Activated B cell treated with CpG ODN at 0.5 μM for 24 hours (primary cell): ENCODE measurements around the gene EXO5. TPM values are rescaled to one million over a fixed set of nuclear protein-coding genes. Genes with fewer than 3 reads are reported as not detected.
"Not testable (repeated sequence)": the region's sequence is repeated elsewhere in the genome, so short reads cannot be mapped to it uniquely, and the experiment has no call there.

Experiments
- ATAC-seq: fragments of 200-7000 bp; cut with Tn5 transposase; one replicate; pipeline ENCODE4 v1.10.0; 2021; ENCODE audit warnings: low read depth, mild to moderate bottlenecking, moderate library complexity
- CTCF ChIA-PET: fragments of 350-600 bp; sonication (Branson Sonifier 250); formaldehyde crosslinking; loops from one replicate; lab custom pipeline; 2021; ENCODE audit warnings: antibody characterized with exemption; lab: Charles Lee
- POLR2A ChIA-PET: fragments of 350-600 bp; sonication (Branson Sonifier 250); formaldehyde crosslinking; loops from one replicate; lab custom pipeline; 2021; ENCODE audit warnings: antibody characterized with exemption; lab: Charles Lee
- DNase-seq: peaks from one replicate; pipeline ENCODE4 v3.0.0; 2022
- H3K27ac Mint-ChIP-seq: one replicate; pipeline ENCODE4 v1.8.0; 2020; ENCODE audit warnings: mixed read lengths
- H3K27me3 Mint-ChIP-seq: one replicate; pipeline ENCODE4 v1.8.0; 2021; ENCODE audit warnings: mixed read lengths
- H3K36me3 Mint-ChIP-seq: one replicate; pipeline ENCODE4 v1.8.0; 2021; ENCODE audit warnings: low read depth, mixed read lengths
- H3K4me1 Mint-ChIP-seq: one replicate; pipeline ENCODE4 v1.8.0; 2021; ENCODE audit warnings: mixed read lengths
- H3K4me3 Mint-ChIP-seq: one replicate; pipeline ENCODE4 v1.8.0; 2020; ENCODE audit warnings: mild to moderate bottlenecking, mixed read lengths
- H3K9me3 Mint-ChIP-seq: one replicate; pipeline ENCODE4 v1.8.0; 2020; ENCODE audit warnings: mixed read lengths
- intact Hi-C: fragments of 100-400 bp; cut with micrococcal nuclease; formaldehyde crosslinking; loops from one replicate; pipeline ENCODE4 v1.15.1; 2024
- total RNA-seq: library from RNA; stranded (reverse); gene quantifications from 2 replicates; pipeline ENCODE4 v1.2.3, GENCODE V29; 2022
- TF ChIP-seq, protein P1 (sequence below): fragments of 200-600 bp; IDR thresholded peaks from one replicate; pipeline ENCODE4 v1.8.0; 2022; ENCODE audit warnings: antibody characterized with exemption, mild to moderate bottlenecking

Gene EXO5
- total RNA-seq, 1 donor from 2014 or later = 13.8 TPM

DNA sequence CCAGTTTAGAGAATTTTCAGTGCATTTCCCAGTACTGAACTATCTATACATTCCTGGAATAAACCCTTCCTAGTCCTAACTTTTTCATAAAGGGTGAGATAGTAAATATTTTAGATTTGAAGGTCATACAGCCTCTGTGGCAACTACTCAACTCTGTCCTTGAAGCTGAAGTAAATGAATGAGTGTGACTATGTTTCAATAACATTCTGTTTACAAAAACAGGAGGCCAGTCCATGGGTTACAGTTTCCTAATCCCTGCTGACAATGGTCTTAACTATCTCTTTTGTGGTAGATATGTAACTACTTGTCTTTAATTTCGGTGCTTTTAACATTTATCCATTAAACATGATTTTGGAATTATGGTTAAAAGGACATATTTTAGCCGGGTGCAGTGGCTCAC is 27.2 kb downstream of the EXO5 start:
- TF ChIP-seq, protein P1, sequence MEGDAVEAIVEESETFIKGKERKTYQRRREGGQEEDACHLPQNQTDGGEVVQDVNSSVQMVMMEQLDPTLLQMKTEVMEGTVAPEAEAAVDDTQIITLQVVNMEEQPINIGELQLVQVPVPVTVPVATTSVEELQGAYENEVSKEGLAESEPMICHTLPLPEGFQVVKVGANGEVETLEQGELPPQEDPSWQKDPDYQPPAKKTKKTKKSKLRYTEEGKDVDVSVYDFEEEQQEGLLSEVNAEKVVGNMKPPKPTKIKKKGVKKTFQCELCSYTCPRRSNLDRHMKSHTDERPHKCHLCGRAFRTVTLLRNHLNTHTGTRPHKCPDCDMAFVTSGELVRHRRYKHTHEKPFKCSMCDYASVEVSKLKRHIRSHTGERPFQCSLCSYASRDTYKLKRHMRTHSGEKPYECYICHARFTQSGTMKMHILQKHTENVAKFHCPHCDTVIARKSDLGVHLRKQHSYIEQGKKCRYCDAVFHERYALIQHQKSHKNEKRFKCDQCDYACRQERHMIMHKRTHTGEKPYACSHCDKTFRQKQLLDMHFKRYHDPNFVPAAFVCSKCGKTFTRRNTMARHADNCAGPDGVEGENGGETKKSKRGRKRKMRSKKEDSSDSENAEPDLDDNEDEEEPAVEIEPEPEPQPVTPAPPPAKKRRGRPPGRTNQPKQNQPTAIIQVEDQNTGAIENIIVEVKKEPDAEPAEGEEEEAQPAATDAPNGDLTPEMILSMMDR = no peak
- H3K27ac Mint-ChIP-seq = no peak overlapping the region
- intact Hi-C loops = no loop called here
- peaks cover 31% of the 10 kb centered on the region for H3K36me3 Mint-ChIP-seq
- H3K9me3 Mint-ChIP-seq = peaks cover 2% of the 10 kb centered on the region
- ATAC-seq = no peak
- no peak for DNase-seq
- ChIA-PET POLR2A (interaction anchor here (0.7 kb wide), 1 partner anchor 314 kb away, joined by 4 read pairs; no protein-coding TSS in a partner anchor), CTCF (no interaction called here)
- H3K27me3 Mint-ChIP-seq = no peaks in the 10 kb centered on the region
- no peak overlapping the region for H3K4me3 Mint-ChIP-seq
- peaks cover 26% of the 10 kb centered on the region for H3K4me1 Mint-ChIP-seq

DNA sequence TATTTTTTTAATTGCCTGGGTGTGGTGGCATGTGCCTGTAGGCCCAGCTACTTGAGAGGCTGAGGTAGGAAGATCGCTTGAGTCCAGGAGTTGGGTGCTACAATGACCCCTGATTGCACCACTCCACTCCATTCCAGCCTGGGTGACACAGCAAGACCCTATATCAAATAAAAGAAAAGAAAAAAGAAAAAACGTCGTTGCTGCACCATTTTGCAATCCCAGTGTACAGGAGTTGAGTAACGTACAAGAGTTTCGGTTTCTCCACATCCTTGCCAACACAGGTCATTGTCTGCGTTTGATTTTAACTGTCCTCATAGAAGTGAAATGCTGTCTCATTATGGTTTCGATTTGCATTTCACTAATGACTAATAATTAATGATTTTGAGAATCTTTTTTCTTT is 30.8 kb downstream of the EXO5 start:
- H3K9me3 Mint-ChIP-seq = no peaks in the 10 kb centered on the region
- intact Hi-C loops = no loop called here
- no peak overlapping the region for H3K4me3 Mint-ChIP-seq
- no peaks in the 10 kb centered on the region for H3K4me1 Mint-ChIP-seq
- CTCF ChIA-PET = no interaction called here
- peaks cover 48% of the 10 kb centered on the region for H3K36me3 Mint-ChIP-seq
- H3K27me3 Mint-ChIP-seq = no peaks in the 10 kb centered on the region
- ATAC-seq (no peak), DNase-seq (no peak)
- POLR2A ChIA-PET = no interaction called here
- H3K27ac Mint-ChIP-seq = no peak overlapping the region
- TF ChIP-seq, protein P1 = no peak

DNA sequence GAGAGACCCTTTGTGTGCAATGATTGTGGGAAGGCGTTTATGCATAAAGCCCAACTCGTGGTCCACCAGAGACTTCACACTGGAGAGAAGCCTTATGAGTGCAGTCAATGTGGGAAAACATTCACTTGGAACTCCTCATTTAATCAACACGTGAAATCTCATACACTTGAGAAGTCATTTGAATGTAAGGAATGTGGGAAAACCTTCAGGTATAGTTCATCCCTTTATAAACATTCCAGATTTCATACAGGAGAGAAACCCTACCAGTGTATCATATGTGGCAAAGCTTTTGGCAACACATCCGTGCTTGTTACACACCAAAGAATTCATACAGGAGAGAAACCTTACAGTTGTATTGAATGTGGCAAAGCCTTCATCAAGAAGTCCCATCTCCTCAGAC is 38.4 kb downstream of the EXO5 start:
- intact Hi-C loops = no loop called here
- Mint-ChIP-seq H3K36me3 (peaks cover 49% of the 10 kb centered on the region), H3K27me3 (no peaks in the 10 kb centered on the region), H3K27ac (no peak overlapping the region), H3K9me3 (peaks cover 12% of the 10 kb centered on the region), H3K4me3 (no peak overlapping the region), H3K4me1 (no peaks in the 10 kb centered on the region)
- TF ChIP-seq, protein P1 = no peak
- ATAC-seq = no peak
- CTCF ChIA-PET = no interaction called here
- POLR2A ChIA-PET = no interaction called here
- DNase-seq = no peak

DNA sequence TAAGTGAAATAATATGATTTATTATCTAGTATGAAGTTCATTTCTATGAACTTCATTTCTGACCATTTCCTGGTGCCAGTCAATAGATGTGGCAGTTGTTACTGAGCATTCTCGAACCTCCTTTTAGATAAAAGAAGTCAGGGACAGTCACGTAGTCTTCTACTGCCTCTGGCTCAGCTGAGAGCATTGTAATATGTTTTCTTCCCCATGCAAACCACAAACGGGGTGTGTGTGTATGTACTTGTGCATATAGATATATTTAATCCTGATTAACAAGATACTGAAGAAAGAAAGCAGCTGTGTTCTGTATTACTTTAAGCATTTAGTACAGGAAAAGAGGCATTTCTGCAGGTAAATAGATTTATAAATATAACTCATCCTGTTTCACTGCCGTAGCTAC is 44.5 kb downstream of the EXO5 start:
- Mint-ChIP-seq H3K9me3 (no peaks in the 10 kb centered on the region), H3K4me1 (no peaks in the 10 kb centered on the region), H3K27ac (no peak overlapping the region), H3K27me3 (peaks cover 1% of the 10 kb centered on the region), H3K36me3 (peaks cover 4% of the 10 kb centered on the region), H3K4me3 (no peak overlapping the region)
- DNase-seq = no peak
- ChIA-PET CTCF (no interaction called here), POLR2A (no interaction called here)
- ATAC-seq = no peak
- intact Hi-C loops = no loop called here
- TF ChIP-seq, protein P1 = no peak

DNA sequence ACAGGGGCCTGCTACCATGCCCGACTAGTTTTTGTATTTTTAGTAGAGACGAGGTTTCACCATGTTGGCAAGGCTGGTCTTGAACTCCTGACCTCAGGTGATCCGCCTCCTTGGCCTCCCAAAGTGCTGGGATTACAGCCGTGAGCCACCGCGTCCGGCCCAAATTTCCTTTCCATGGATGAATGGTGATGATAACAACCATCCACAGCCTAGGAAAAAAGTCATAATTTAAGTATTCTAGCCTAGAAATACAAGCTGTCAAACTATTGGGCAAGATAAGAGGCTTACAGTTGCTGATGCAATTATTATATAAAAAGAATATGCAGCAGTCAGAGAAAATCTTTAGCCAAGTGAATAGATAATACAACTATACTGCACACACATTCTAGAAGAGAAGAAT is 46.2 kb downstream of the EXO5 start:
- H3K4me3 Mint-ChIP-seq, H3K9me3 Mint-ChIP-seq: not testable (repeated sequence)
- CTCF ChIA-PET = interaction anchor here (0.7 kb wide), 1 partner anchor 235 kb away, joined by 4 read pairs; no protein-coding TSS in a partner anchor

DNA sequence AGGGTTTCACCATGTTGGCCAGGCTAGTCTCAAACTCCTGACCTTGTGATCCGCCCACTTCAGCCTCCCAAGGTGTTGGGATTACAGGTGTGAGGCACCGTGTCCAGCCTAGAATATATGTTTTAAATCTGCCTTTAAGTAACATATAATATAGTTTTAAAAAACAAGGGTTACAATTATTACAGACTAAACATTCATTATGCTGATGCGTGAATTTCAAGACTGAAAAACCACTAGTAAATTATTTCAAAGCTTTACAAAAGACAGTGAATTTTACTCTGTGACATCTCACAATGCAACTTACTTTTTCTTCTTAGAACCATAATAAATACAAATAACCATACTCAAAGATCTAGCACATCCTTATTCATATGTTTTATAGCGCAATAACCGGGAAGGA is 47.6 kb downstream of the EXO5 start:
- Mint-ChIP-seq H3K4me1 (no peaks in the 10 kb centered on the region), H3K27ac (no peak overlapping the region), H3K36me3 (no peaks in the 10 kb centered on the region), H3K27me3 (peaks cover 1% of the 10 kb centered on the region), H3K9me3 (no peaks in the 10 kb centered on the region), H3K4me3 (no peak overlapping the region)
- ChIA-PET POLR2A (no interaction called here), CTCF (no interaction called here)
- TF ChIP-seq, protein P1 = no peak
- intact Hi-C loops = no loop called here
- ATAC-seq = no peak
- no peak for DNase-seq

More for the DNA sequence above, 46.2 kb downstream of the EXO5 start:
- H3K36me3 Mint-ChIP-seq, H3K27me3 Mint-ChIP-seq, POLR2A ChIA-PET, H3K27ac Mint-ChIP-seq, H3K4me1 Mint-ChIP-seq, DNase-seq, ATAC-seq: not testable (repeated sequence)
- intact Hi-C loops = loop anchor here (1.0 kb wide), 1 partner anchor 8 kb away; no protein-coding TSS in a partner anchor

DNA sequence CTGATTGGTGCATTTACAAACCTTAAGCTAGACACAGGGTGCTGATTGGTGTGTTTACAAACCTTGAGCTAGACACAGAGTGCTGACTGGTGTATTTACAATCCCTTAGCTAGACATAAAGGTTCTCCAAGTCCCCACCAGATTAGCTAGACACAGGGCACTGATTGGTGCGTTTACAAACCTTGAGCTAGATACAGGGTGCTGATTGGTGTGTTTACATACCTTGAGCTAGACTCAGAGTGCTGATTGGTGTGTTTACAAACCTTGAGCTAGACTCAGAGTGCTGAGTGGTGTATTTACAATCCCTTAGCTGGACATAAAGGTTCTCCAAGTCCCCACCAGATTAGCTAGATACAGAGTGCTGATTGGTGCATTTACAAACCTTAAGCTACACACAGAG is 49.7 kb downstream of the EXO5 start:
- POLR2A ChIA-PET, H3K27me3 Mint-ChIP-seq, H3K4me1 Mint-ChIP-seq, CTCF ChIA-PET, H3K9me3 Mint-ChIP-seq, H3K27ac Mint-ChIP-seq, H3K36me3 Mint-ChIP-seq, intact Hi-C loops, ATAC-seq, H3K4me3 Mint-ChIP-seq, DNase-seq: not testable (repeated sequence)
